Esophagus squamous epithelium (tissue), 5 donors: Measurements from ENCODE around the gene EFHC2. TPM values are rescaled to one million over a fixed set of nuclear protein-coding genes. Genes with fewer than 3 reads are reported as not detected.

Experiments used
- DNase-seq: peaks from one replicate; lab custom pipeline; 2025; lab: John Stamatoyannopoulos, UW
- H3K27ac ChIP-seq, 4 donors: fragments of 200-600 bp; sonication (generic); one replicate each; pipeline ENCODE4 v1.5.1; 2016 to 2019; ENCODE audit warnings: mild to moderate bottlenecking in 1 of 4
- H3K27me3 ChIP-seq, 4 donors: fragments of 200-600 bp; sonication (generic); 1 replicate in 3 of 4; 2 replicates in 1 of 4; pipeline versions ENCODE4 v1.5.1 to v1.6.0; 2017 to 2021; ENCODE audit warnings: antibody characterized with exemption in 1 of 4
- H3K36me3 ChIP-seq, 3 donors: fragments of 200-600 bp; sonication (generic); one replicate each; pipeline ENCODE4 v1.5.1; 2016 to 2019
- H3K4me1 ChIP-seq, 3 donors: fragments of 200-600 bp; sonication (generic); one replicate each; pipeline ENCODE4 v1.5.1; 2017 to 2019
- H3K4me3 ChIP-seq, 4 donors: fragments of 200-600 bp; sonication (generic); 1 replicate in 3 of 4; 2 replicates in 1 of 4; pipeline ENCODE4 v1.5.1; 2016 to 2019; ENCODE audit warnings: mild to moderate bottlenecking in 2 of 4, moderate library complexity in 1 of 4
- H3K9me3 ChIP-seq, 3 donors: fragments of 200-600 bp; sonication (generic); one replicate each; pipeline ENCODE4 v1.5.1; 2016 to 2019
- POLR2A ChIP-seq, 4 donors: fragments of 450-650 bp; IDR thresholded peaks; one replicate each; pipeline ENCODE4 v1.6.1; 2017; ENCODE audit warnings: antibody characterized with exemption in 4 of 4, mild to moderate bottlenecking in 4 of 4, moderate library complexity in 3 of 4
- WGBS, 2 donors: methylation state at CpG; one replicate each; pipeline ENCODE4 v1.1.5; 2018; 5-methylcytosine and 5-hydroxymethylcytosine counted together
- intact Hi-C: fragments of 100-400 bp; cut with DNase I; formaldehyde crosslinking; loops from one replicate; pipeline ENCODE4 v1.15.0; 2022
- total RNA-seq, 4 donors: library from RNA; depleted of rRNA; stranded (reverse); fragments of >200 nt; gene quantifications; one replicate each; pipeline ENCODE4 v1.1.0, GENCODE V29; 2016
- TF ChIP-seq, protein P1 (sequence below), 6 experiments: fragments of 450-650 bp in 4 of 6; fragments of 200-600 bp in 2 of 6; sonication (generic) in 2 of 6; IDR thresholded peaks; one replicate each; pipeline ENCODE4 v1.5.1; 2016 to 2019; ENCODE audit warnings: antibody characterized with exemption in 6 of 6, mild to moderate bottlenecking in 4 of 6, moderate library complexity in 4 of 6
- donor health status: DM: yes; HTN: yes; CAD: no.

Gene EFHC2
- total RNA-seq, 4 donors from 2014 or later: 0.22 to 3.1 (median 2.0) TPM

DNA sequence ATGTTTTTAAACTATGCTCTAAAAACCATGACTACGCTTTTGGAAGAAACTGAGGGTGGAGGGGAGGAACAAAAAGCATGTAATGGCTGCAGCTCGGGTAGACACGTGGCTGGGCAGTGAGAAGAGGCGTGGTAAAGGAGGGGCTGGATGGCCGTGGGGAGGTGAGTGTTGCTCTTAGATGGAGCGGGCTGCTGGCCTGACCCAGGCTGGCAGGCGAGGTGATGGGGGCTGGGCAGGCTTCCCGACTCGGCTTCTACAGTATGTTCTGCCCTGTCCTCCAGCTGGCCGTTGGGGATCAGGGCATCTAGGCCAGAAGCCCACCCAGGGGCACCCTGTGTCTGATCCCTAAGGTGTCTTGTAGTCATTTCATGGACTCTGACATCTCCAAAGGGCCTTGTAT is 60.7 kb downstream of the EFHC2 start:
- intact Hi-C loops: no loop called here
- Histone ChIP-seq H3K36me3 (no peaks in the 10 kb centered on the region), H3K27me3 (no peaks in the 10 kb centered on the region), H3K27ac (no peak overlapping the region), H3K4me3 (no peak overlapping the region), H3K4me1 (no peaks in the 10 kb centered on the region), H3K9me3 (no peaks in the 10 kb centered on the region)
- DNase-seq: no peak
- TF ChIP-seq, protein P1, sequence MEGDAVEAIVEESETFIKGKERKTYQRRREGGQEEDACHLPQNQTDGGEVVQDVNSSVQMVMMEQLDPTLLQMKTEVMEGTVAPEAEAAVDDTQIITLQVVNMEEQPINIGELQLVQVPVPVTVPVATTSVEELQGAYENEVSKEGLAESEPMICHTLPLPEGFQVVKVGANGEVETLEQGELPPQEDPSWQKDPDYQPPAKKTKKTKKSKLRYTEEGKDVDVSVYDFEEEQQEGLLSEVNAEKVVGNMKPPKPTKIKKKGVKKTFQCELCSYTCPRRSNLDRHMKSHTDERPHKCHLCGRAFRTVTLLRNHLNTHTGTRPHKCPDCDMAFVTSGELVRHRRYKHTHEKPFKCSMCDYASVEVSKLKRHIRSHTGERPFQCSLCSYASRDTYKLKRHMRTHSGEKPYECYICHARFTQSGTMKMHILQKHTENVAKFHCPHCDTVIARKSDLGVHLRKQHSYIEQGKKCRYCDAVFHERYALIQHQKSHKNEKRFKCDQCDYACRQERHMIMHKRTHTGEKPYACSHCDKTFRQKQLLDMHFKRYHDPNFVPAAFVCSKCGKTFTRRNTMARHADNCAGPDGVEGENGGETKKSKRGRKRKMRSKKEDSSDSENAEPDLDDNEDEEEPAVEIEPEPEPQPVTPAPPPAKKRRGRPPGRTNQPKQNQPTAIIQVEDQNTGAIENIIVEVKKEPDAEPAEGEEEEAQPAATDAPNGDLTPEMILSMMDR (IDR thresholded peaks at IDR 0.05): no peak
- no peak for TF ChIP-seq POLR2A (IDR thresholded peaks at IDR 0.05)
- 77 to 82% methylated on average over 2 to 9 of the region's 10 CpGs for WGBS, 2 donors

DNA sequence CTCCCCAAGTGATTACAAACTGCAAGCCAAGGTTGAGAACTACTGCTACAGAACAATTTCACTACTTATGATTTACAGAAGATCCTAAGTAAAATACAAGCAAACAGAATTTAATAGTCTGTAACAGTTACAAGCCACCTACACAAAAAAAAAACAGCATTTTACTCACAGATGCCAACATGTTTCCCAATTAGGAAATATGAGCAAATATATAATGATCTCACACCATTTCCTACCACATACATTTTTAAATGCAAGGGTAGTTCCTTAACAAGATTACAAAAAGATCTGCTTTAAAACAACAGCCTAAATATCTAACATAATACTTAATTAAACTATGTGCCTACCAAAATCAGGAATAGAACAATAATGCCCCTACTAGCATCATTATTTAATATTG is 63.4 kb downstream of the EFHC2 start:
- no peak overlapping the region for H3K4me3 ChIP-seq
- no peak for DNase-seq
- no peak overlapping the region for H3K27ac ChIP-seq
- no peaks in the 10 kb centered on the region for H3K9me3 ChIP-seq
- no peaks in the 10 kb centered on the region for H3K36me3 ChIP-seq
- intact Hi-C loops: no loop called here
- no peaks in the 10 kb centered on the region for H3K27me3 ChIP-seq
- TF ChIP-seq, protein P1 (IDR thresholded peaks at IDR 0.05): no peak
- TF ChIP-seq POLR2A (IDR thresholded peaks at IDR 0.05): no peak
- H3K4me1 ChIP-seq: no peaks in the 10 kb centered on the region

DNA sequence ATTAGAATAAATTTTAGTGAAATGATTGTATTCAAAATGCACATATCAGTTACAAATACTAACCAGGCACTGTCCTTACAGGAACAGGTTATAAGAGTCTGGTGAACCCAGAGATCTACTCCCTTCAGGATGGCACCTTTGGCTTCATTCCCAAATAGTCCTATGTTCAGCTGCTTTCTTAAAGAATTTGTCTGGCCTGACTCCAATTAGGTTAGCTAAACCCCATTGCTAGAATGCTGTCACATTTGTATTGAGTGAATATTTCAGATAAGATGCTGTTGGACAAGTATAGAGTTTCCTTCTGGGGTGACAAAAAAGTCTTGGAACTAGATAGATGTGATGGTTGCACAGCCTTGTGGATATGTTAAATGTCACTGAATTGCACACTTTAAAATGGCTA is 69.4 kb downstream of the EFHC2 start:
- Histone ChIP-seq H3K36me3 (no peaks in the 10 kb centered on the region), H3K27ac (no peak overlapping the region), H3K9me3 (no peaks in the 10 kb centered on the region), H3K4me1 (no peaks in the 10 kb centered on the region), H3K4me3 (no peak overlapping the region), H3K27me3 (no peaks in the 10 kb centered on the region)
- no peak for DNase-seq
- intact Hi-C loops: no loop called here
- TF ChIP-seq, protein P1 (IDR thresholded peaks at IDR 0.05): no peak
- no peak for TF ChIP-seq POLR2A (IDR thresholded peaks at IDR 0.05)

DNA sequence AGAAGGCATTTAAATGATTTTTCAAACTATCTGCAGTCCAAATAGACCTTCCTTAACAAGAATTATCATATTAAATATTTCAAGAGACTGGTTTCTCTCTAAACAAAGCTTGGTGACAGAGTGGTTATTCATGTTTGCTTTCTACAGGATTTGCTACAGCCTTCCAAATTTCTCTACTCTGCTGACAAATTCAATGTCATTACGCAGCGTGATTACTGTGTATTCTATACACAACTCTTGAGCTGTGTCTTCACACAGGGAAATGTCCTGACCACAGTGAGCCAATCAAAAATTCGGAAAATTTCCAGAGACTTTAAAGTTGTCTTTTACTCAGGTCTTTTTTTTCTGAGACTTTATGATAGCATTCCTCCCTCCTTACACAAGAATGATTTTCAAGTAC is 75.6 kb downstream of the EFHC2 start:
- TF ChIP-seq POLR2A (IDR thresholded peaks at IDR 0.05): no peak
- TF ChIP-seq, protein P1 (IDR thresholded peaks at IDR 0.05): no peak
- no peak overlapping the region for H3K4me3 ChIP-seq
- intact Hi-C loops: no loop called here
- 62 to 72% methylated on average over 3 of the region's 3 CpGs for WGBS, 2 donors
- H3K36me3 ChIP-seq: no peaks in the 10 kb centered on the region
- DNase-seq: no peak
- H3K27ac ChIP-seq: no peak overlapping the region
- H3K9me3 ChIP-seq: no peaks in the 10 kb centered on the region
- H3K4me1 ChIP-seq: peaks cover 0 to 8% (median 0%) of the 10 kb centered on the region in 3 donors
- H3K27me3 ChIP-seq: no peaks in the 10 kb centered on the region

DNA sequence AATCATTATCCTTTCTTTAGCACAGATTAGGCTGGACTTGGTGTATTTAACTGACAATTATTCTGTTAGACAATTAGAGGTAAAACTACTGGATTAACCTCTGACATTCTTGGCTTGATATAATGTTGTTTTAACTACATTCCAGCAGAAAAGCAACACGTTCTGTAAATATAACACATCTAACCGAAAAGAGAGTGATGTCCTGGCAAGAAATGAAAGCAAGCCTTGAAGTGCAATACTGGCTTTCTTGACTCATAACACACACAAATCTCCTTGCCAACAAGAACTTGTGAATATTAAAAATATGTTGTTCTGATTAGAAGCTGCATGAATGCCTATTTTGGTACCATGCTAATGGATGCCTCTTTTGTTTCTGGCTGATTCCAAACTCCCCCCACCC is 76.4 kb downstream of the EFHC2 start:
- 15 to 39% methylated on average over 2 of the region's 2 CpGs for WGBS, 2 donors
- intact Hi-C loops: no loop called here
- Histone ChIP-seq H3K9me3 (no peaks in the 10 kb centered on the region), H3K4me3 (no peak overlapping the region), H3K4me1 (peaks cover 0 to 8% (median 0%) of the 10 kb centered on the region in 3 donors), H3K27me3 (no peaks in the 10 kb centered on the region), H3K27ac (no peak overlapping the region), H3K36me3 (no peaks in the 10 kb centered on the region)
- no peak for TF ChIP-seq POLR2A (IDR thresholded peaks at IDR 0.05)
- TF ChIP-seq, protein P1 (IDR thresholded peaks at IDR 0.05): no peak
- no peak for DNase-seq
